Jurkat, Clone E6-1 (cell line): ENCODE results near the gene BSDC1.
"Not testable (repeated sequence)": the region's sequence is repeated elsewhere in the genome, so short reads cannot be mapped to it uniquely, and the experiment has no call there.

Source experiments
- DNase-seq: peaks from one replicate; pipeline ENCODE4 v3.0.0-alpha.2; 2011; ENCODE audit warnings: low read depth, low spot score
- H3K4me3 ChIP-seq: 2 replicates; pipeline ENCODE4 v1.5.1; 2011; ENCODE audit warnings: mild to moderate bottlenecking, low read length, control low read depth, moderate library complexity

BSDC1 gene

DNA sequence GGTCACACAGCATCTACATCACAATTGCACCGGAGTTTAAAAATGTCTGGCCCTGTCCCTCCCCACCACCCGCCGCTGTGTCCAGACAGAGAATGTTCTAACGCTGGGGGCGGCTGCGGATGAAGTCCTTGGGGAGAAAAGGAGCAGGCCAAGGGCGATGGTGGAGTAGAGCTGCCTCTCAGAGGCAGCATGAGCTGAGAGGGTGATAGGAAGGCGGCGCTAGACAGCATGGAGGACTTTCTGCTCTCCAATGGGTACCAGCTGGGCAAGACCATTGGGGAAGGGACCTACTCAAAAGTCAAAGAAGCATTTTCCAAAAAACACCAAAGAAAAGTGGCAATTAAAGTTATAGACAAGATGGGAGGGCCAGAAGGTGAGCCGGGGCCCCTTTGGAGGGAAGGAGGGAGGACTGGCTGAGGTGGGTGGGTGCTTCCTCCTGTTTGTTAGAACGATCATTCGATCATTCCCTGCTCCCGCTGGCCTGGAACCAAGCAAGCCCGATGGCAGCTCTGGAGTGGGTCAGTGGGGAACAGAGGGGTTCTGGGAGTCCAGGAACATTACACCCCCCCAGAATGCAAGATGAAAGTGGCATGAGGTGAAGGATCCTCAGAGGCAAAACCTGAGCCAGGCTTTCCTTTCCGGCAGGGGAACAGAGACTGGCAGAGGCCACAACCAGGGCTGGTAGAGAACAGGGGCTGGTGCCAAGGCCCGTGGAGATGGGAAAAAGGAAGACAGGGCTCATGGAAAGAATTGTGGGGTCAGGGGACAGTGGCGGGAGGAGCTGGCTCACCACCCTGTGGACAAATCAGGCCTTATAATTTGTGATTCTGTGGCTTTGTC lies 31.5 kb downstream of the BSDC1 start, which contains the start of the genes FAM229A and TSSK3:
TSS of gene FAM229A (minus strand) at position 12 of the 840 bp plus-strand sequence. CDS start 394 bp downstream, outside the sequence.
TSS of gene TSSK3 (plus strand) at position 66 of the 840 bp plus-strand sequence. CDS start at position 229, 163 bp downstream.
- DNase-seq = no peak
- H3K4me3 ChIP-seq = no peak within 1 kb of the TSS

DNA sequence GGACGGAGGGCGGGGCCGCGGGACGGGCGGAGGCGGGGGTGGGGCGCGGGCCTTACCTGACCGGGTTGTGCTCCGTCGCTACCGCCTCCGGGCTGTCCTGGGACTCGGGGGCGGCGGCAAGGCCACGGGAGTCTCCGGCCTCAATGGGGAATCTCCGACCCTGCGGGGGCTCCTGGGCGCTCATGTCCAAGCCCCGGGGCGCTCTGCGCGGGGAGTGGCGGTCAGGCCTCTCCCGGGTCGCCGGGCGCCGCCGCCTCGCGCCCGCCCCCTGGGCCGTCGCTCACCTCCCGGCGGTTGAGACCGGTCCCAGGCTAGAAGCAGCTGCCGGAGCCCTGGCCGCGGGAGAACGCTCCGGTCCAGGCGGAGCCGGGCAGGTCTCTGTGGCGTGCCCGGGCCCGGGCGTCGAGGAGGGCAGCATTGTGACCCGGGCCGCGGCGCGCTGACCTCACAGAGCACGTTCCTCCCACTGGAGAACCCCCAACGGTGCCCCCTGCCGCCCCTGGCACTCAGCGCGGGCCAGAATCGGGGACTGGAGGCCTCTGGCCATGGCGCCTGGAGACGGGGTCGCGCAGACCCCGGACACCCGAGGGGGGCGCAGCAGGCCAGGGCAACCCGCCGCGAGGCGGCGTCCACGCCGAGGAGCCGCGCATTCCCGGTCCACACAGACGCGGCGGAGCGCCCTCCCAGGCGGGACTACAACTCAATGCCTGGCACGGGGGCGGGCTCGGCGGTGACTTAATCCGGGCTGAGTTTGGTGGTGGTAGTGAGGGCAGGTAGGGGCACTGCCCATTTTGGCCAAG lies 32.4 kb downstream of the BSDC1 start:
- H3K4me3 ChIP-seq = no peak overlapping the region
- DNase-seq = no peak

DNA sequence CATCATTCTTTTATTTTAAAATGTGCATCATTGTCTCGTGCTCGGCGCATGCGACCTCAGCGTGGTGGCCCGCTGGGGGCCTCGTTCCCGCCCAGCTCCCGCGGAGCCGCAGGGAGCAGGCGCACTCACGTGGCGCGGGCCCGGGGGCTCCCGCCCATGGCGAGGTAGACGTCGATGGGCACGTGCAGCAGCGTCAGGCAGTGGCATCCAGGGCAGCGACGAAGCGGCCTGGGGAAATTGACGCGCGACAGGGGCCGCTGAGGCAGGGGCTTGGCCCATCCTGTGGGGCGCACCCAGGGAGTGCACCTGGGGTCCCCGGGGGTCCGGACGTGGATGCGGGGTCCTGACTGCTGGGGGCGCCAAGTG lies 33.0 kb downstream of the BSDC1 start:
- no peak for DNase-seq
- no peak overlapping the region for H3K4me3 ChIP-seq

DNA sequence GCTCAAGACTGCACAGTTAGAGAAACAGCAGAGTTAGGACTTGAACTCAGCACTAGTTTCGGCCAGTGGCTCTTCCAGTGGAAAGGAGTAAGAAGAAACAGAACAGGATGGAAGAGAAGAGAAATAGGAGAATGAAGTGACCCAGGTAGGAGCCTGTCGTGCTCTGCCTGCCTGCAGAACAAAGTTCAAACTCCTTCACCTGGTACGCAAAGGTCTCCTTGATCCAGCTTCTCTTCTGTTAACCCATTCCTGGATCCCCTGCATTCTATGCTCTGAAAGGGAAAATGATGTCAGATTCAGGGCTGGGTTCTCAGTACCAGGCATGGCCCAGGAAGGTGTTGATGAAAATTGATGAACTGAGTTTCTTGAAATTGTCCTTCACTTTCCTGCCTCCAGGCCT lies 35.8 kb downstream of the BSDC1 start:
- no peak overlapping the region for H3K4me3 ChIP-seq
- no peak for DNase-seq

DNA sequence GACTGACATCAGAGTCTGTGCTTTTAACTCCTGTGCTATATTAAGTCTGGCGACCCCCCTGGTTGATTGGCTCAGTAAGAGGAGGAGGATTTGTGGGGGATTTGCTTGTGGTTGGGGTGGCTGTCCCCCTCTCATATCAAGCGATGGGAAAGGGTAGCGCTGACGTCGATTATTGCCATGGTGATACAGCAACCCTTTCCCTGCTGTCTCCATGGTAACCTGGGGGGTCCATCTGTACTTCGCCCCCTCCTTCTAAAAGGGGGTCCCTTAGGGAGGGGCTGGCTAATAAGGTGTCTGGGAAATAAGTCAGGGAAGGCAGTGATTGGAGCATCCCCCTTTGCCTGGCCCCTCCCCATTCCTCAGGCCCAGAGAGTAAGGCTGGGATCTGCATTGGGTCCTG lies 36.6 kb downstream of the BSDC1 start:
- no peak for DNase-seq
- H3K4me3 ChIP-seq = no peak overlapping the region

DNA sequence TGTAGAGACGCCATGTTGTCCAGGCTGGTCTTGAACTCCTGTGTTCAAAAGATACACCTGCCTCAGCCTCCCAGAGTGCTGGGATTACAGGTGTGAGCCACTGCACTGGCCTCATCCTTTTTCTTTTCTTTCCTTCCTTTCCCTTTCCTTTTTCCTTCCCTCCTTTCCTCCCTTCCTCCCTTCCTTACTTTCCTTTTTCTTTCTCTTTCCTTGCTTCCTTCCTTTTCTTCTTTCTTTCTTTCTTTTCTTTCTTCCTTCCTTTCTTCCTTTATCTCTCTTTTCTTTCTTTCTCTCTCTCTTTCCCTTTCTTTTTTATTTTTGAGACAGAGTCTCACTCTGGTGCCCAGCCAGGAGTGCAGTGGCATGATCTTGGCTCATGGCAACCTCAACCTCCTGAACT lies 37.8 kb downstream of the BSDC1 start:
- no peak for DNase-seq
- no peak overlapping the region for H3K4me3 ChIP-seq

DNA sequence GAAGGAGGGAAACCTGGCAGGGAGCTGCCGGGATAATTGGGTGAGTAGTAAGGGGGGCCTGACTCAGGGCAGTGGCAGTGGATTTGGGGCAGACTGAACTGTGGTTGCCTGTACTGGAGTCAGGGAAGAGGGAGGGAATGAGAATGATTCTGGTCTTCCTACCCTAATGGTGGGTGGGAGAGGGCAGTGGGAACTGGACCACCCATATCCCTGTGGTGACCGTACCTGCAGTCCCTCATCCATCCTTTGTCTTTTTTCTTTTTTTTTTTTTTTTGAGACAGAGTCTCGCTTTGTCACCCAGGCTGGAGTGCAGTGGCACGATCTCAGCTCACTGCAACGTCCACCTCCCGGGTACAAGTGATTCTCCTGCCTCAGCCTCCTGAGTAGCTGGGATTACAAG lies 38.5 kb downstream of the BSDC1 start:
- not testable (repeated sequence) for H3K4me3 ChIP-seq, DNase-seq

DNA sequence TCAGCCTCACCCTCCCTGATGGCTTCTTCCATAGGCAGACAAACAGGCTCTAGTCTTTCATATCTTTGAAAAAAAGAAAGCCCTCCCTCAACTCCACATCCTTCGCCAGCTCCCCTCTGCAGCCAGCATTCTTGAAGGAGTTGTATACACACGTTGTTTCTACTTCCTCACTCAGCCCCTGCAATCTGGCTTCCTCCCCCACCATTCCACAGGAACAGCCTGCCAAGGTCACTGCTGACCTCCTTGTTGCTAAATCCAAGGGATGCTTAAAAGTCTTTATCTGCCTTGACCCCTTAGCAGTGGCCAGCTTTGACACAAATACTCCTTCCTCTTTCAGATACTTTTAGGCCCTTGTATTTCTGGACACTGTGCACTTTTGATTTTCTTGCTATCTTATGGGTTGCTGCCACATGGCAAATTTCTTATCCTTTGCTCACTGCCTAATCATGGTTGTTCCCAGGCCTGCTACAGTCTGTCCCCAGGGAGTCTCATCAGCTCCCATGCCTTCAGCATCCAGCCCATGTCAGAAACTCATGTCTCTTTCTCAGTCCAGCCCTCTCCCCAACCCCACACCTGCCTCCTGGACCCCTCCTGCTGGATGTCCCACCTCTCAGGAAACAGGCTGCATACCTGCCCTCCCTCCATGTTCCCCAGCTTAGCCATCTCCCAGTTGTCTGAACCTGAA lies 40.2 kb downstream of the BSDC1 start:
- H3K4me3 ChIP-seq = no peak overlapping the region
- DNase-seq = no peak

DNA sequence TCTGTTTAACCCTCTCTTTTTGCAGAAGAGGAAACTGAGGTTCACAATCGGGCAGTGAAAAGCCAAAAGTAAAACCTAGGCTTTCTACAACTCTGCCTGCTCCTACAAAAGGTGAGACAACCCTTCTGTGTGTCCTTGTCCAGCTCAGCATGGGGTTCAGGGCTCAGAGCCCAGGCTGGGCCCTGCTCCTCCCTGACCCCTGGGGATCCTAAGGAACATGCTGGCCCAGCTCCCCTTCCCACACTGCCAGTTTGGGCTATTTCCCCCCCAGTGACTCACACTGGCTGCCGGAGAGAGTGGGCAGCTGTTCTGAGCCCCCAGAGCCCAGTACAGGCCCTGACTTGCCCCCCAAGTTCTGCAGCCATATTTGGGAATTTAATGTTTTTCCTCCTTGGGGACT lies 40.8 kb downstream of the BSDC1 start:
- no peak overlapping the region for H3K4me3 ChIP-seq
- no peak for DNase-seq

DNA sequence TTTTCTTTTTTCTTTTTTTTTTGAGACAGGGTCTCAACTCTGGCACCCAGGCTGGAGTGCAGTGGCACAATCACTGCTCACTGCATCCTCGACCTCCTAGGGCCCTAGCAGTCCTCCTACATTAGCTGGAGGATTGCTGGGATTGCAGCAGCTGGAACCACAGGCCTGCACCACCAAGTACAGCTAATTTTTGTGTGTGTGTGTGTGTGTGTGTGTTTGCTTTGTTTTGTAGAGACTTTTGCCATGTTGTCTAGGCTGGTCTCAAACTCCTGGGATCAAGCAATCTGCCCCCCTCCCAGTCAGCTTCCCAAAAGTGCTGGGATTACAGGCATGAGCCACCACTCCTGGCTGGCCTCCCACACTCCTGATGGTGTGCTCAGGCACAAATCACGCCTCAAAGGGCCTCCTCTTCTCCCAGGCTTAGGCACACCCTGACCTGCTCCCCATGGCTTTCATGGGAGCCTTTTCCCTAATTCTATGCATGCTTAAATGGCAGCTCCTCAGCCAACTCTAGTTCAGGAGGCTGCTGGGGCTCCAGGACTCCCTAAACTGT lies 41.3 kb downstream of the BSDC1 start:
- H3K4me3 ChIP-seq = no peak overlapping the region
- no peak for DNase-seq

DNA sequence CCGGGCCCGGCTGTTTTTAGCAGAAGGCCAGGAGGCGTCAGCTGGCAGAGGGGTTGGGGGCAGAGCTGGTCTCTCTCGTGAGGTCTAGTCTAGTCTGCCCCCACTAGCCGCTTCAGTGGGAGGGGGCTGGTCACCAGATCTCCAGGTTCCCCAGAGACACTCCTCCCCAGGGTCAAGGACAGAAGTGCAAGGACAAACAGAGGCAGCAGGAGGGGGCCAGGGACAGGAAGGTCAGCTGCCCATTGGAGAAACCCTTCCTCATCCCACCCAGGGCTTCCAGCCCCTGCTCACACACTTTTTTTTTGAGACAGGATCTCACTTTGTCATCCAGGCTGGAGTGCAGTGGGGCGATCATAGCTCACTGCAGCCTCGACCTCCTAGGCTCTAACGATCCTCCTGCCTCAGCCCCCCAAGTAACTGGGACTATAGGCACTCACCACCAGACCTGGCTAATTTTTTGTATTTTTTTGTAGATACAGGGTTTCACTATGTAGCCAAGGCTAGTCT lies 41.9 kb downstream of the BSDC1 start:
- DNase-seq = no peak
- peak overlapping the region; percentile 64 for H3K4me3 ChIP-seq

DNA sequence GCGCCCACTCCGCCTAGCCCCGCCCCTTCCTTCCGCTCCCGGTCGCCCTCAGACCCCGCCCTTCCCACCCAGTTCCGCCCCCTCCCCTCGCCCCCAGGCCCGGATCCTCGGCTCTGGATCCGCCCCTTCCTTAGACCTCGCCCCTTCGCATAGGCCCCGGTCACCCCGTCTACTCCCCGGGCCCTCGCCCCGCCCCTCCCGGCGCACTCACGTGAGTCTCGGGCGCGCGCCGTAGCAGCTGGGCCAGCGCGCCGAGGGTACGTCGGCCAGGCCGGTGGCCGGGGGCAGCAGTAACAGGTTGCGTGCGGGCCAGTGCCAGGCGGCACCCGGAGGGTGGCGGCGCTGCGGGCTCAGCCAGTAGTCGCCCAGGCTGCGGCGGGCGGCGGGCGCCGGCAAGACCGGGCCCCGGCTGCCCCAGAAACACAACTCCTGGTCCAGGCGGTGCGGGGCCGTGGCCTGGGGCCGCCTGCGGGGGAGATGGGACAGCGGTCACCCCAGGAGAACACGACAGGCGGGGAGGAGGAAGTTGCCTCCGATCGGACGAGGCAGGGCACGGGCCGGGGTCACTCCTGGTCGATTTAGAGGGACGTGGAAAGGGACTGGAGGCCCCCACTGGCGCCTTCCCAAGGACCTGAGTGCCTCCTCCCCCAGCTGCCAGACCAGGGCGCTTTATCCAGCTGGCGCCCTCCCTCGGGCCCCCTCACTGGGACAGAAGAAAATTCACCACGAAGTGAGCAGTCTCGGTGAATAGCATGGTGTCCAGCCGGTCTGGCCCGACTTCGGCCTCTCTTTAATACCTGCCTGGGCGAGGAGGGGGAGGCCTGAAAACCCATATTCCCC lies 42.6 kb downstream of the BSDC1 start:
- H3K4me3 ChIP-seq = peak overlapping the region; percentile 64
- DNase-seq = peak; percentile 91

DNA sequence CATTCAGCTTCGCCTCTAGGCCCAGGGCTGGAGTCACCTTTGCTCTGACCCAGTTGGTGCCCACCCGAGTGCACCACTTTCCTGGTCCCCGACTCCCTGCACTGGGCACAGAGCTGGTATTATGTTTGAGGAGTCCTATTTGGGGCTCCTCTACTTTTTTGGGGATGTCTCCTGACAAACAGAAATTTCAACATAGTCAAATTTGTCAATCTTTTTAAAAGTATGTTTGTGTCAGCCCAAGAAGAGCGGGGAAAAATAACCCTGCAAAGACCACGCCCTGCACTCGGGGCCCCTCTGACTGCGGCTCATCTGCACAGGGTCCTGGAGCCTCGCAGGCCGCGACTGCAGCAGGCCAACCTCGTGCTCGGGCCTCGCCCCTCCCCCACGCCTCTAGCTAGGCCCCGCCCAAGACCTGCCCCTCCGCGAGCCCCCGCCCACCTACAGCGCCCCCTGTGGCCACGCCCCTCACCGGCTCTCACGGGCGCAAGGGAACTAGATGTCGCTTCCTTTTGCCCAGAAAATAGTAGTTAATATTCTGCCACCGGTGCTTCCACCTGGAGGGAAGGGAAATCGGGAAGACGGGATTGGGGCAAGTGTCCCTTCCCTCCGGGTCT lies 43.3 kb downstream of the BSDC1 start:
- DNase-seq = peak; percentile 76

DNA sequence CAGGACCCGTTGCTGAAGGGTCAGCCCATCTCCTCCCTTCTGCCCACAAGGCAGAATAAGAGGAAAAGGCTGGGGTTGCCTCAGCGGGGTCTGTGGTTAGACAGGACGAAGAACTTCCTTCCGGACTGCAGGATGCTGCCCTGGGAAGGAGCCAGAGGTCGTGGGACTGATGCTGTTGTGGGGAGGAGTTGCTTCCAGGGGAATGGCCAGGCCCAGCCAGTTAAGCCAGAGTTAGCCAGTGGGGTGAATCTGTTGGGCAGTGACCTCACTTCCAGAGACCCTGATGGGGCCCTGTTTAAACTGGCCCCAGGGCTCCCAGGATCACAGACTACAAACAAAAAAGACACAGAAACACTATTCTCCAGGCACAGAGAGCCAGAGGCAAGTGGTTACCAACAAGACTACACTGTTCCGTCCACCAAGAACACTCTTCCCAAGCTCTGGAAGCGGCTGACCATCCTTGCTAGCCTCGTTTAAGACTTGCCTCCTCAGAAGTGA lies 45.0 kb downstream of the BSDC1 start:
- no peak overlapping the region for H3K4me3 ChIP-seq
- DNase-seq = no peak

More for the DNA sequence above, 43.3 kb downstream of the BSDC1 start:
- H3K4me3 ChIP-seq = peak overlapping the region; percentile 64

DNA sequence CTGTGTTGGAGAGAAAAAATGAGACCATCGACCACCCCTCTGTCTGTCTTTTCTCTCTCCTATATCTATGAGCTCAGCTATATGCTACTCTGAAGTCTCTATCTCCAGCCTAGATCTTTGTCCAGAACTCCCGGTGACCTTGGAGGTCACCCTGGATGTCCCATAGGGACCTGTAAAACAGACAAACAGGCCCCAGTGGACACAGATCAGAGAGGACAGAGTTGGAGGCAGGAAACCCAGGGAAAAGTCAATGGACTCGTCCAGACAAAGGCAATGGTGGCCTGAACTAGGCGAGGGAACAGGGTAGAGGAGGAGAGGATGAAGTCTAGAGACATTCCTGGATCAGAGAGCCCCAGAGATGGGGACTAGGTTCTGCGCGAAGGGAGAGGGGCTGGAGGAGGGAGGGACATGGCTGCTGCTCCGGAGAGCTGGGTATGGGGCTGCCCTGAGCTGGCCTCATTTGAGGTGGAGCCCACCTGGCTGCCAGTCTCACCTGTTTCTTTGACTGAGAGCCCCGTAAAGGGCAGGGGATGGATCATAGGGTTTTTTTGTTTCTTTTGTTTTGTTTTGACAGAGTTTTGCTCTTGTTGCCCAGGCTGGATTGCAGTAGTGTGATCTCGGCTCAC lies 47.6 kb downstream of the BSDC1 start:
- no peak overlapping the region for H3K4me3 ChIP-seq
- no peak for DNase-seq

DNA sequence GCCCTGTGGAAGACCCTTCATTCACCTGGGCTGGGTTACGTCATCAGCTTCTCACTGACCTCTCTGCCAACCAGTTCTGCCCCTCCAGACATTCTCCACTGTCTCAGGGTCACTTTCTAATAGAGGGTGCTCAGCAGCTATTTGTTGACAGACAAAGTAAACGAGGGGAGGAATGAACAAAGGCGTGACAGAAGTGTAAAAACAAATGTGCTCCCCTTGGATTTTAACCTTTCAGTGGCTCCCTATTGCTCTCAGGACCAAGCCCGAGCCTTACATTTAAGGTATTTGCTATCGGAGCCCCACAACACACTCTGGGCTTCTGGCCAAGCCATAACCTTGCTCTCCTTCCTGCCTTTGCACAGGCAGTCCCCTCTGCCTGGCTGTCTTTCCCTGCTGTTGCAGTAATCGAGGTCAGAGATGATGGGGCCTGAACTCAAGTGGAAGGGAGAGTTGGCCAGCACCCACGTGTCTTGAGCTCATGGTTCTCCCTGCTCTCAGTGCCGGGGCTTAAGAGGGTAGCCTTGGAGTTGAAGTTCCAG lies 48.9 kb downstream of the BSDC1 start:
- H3K4me3 ChIP-seq = no peak overlapping the region
- no peak for DNase-seq

DNA sequence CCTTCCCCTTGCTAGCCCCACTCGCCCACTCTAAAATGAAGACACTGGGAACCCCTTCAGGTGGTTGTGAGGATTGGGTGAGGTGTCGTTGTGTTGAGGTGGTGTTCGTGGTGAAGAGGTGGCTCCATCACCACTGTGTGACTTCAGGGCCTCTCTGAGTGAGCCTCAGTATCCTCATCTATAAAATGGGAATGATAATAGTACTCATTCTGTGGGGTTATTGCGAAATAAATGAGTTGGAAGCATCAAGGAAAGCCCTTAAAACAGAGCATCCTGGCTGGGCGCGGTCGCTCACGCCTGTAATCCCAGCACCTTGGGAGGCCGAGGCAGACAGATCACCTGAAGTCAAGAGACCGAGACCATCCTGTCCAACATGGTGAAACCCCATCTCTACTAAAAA lies 51.5 kb downstream of the BSDC1 start:
- no peak for DNase-seq
- H3K4me3 ChIP-seq = no peak overlapping the region
